MM.1S (cell line): Measurements from ENCODE around the gene VGLL4.

Source experiments
- CTCF ChIP-seq: fragments of 300-600 bp; sonication (generic); IDR thresholded peaks from 2 replicates; pipeline ENCODE4 v1.5.1; 2016; ENCODE audit warnings: antibody characterized with exemption, low read length, mixed read lengths
- EZH2 ChIP-seq: fragments of 300-600 bp; sonication (generic); optimal IDR thresholded peaks from 2 replicates; pipeline ENCODE3; 2017; ENCODE audit warnings: low read depth, mild to moderate bottlenecking, antibody characterized with exemption, low read length, mixed read lengths

DNA sequence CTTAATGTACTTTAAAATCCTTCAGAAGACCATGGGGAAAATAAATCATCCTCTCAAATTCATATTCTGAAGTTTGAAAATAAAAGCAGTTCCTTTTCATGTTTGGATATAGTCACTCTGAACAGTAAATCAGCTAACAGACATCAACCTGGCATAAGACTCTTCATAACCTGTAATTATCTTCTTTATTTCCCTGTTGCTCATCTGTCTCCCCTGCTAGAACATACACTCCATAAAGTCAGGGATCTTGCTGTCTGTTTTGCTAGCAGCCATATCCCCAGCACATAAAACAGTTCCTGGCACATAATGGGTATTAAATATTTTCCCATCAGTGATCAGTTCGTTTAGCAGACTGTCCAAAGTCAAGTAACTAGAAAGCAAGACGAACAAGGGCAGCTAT is 11.2 kb downstream of the VGLL4 start:
- TF ChIP-seq CTCF (no peak), EZH2 (no peak)
